Measurements from ENCODE around the gene TMEM238L.

The TMEM238L gene

DNA sequence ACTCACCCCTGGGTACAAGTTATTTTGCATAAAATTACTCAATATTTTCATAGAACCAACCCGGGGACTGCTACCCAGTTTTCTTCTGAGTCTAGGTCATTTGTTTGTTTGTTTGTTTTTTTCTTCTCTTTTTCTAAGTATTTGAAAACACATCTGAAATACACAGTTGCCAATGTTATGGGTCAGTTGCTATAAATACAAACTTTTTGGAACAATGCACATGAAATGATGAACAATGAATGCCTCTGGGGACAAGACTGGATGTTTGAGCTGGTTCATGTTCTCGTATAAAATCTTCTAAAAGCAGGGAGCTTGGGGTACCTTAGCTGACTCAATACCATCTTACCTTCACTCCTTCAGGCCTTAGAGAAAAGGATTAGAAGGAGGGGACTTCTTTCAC, 30.5 kb downstream of the TMEM238L start:
- no peak for DNase-seq (ENCODE audit: low spot score)

DNA sequence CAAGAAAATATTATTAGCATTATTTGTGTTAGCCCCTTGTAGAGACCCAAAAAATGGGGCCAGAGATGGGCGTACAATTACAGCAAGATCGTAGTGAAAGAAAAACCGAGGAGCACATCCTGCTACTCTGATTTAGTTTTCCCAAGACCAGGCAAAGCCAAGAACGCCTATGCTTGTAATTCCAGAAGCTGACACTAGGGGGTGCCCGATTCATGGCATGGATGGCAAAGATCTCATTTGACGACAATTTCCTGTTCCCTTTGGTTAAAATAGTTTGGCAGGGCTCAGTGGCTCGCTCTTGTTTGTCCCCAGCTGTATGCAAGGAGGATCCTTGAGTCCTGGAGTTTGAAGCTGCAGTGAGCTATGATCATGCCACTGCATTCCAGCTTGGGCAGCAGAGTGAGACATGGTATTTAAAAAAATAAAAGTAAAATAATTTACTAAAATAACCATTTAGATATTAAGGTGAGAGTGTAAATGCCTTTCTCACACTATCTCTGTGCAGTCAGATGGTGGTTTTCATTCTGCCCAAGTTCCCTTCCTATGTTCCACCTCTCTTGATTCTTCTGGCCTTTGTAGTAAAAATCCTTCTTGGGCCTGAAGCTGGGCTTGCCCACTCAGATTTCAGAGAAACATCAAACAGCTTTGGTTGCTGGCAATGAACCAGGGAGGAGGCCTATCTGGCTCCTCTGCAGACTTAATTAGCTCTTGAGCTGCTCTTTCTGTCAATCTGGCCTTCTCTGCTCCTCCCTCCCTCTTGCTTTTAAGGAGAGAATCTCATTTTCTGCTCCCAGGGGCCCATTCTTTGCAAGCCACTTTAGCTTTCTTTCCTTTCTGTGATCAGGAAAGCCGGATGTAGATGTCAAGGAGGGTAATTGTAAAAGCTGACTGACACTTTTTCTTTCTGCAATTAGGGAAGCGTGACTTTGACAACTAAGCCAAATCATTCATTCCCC, 31.2 kb downstream of the TMEM238L start:
- DNase-seq (ENCODE audit: low spot score), result peak; percentile 19

DNA sequence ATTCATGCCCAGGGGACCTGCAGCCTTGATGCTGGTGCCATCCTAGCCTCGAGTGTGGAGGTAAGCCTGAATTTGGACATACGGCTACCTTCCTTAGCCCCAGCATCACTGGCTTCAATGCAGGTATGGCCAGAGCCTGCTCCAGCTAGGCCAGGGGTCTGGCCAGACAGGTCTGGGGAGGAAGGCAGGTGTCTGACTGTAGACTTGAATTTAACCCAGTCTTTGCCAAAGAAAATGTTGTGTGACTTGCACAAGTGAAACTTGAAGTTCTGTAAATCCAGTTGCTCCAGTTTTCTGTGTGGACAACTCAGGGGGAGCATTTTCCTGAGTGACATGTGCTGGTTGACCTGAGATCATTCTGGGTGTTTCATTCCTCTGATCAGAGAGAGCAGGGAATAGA, 32.8 kb downstream of the TMEM238L start:
- DNase-seq (ENCODE audit: low spot score), result no peak

GRCh38 chr17:10769840-10770239, 34.1 kb downstream of the TMEM238L start:
- DNase-seq (ENCODE audit: low spot score), result no peak

- DNase-seq (ENCODE audit: low spot score), result no peak
Observed at GRCh38 chr17:10768750-10769251, 35.1 kb downstream of the TMEM238L start.

DNA sequence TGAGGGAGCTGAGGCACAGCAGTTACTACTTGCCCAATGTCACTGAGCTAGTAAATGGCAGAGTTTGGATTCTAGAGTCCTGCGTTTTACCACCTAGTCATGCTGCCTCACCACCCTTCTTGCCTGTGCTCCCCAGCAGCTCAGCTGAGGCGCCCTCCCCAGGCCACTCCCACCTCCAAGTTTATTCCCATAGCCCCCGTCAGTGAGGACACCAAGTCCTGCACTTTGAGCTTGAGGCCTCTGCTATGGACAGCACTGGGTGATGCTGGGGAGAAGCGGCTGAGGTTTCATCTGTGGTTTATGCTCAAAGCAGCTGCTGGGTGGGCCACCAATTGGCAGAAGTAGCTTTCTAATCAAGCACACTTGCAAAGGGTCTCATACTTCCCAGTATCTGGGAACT, 36.7 kb downstream of the TMEM238L start:
- no peak for DNase-seq (ENCODE audit: low spot score)

- DNase-seq (ENCODE audit: low spot score), result no peak
Observed at GRCh38 chr17:10762037-10762436, 41.9 kb downstream of the TMEM238L start.

DNA sequence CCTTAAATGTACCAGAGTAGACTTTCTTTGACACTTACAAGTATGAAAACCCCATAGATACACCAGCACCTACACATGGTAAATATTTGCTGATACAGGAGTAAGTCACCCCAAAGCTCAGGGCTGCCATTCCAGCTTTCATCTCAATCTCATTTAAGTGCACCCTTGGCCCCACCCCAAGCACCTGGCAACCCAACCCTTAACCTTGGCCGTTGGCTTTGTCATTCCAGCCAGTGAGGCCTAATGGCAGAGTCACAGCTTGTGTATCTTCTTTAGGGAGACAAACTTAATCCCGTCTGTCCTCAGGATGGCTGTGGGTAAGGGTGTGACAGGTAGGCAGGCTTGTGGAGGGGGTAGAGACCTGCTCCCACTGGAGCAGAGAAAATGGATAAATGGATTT, 42.6 kb downstream of the TMEM238L start:
- no peak for DNase-seq (ENCODE audit: low spot score)

DNA sequence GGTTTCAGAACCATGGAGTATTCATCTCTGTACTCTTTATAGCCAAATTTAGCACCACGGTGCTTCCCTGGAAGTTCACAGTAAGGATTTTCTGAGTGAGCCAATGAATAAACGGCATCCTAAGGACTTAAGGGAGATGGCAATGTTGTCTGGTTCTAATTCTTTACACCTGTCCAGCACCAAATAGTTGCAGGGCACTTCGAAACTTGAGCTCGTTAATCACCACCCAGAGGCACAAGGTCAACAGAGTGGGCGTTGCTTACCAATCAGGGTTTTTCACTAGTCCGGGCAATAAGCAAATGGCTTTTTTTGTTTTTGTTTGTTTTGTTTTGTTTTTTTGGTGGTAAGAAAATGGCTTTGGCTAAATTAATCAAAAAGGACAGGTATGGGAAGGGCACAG, 45.8 kb downstream of the TMEM238L start:
- DNase-seq (ENCODE audit: low spot score), result no peak

DNA sequence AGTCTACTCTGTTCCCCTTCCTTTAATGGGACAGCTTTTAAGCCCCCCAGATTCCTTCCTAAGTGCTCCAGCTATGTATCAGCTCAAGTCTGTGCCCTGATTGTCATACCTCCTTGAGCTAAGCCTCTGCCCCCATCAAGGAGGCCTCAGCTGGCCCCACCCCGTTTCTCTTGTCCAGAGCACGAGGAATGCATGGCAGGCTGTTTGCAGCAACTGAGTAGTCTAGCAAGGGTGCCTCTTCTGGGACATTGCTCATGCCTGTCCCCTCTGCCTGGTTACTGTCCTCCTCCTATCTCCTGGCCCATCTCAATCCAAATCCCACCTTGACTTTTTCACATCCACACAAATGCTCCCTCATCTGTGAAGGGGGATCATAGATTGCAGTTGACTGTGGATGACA, 46.3 kb downstream of the TMEM238L start:
- DNase-seq (ENCODE audit: low spot score), result no peak

- DNase-seq (ENCODE audit: low spot score), result no peak
Observed at GRCh38 chr17:10757067-10757466, 46.8 kb downstream of the TMEM238L start.

- DNase-seq (ENCODE audit: low spot score), result no peak
Observed at GRCh38 chr17:10756619-10757018, 47.3 kb downstream of the TMEM238L start.

- DNase-seq (ENCODE audit: low spot score), result no peak
Observed at GRCh38 chr17:10756185-10756584, 47.7 kb downstream of the TMEM238L start.

- DNase-seq (ENCODE audit: low spot score), result no peak
Observed at GRCh38 chr17:10755592-10756127, 48.2 kb downstream of the TMEM238L start.

GRCh38 chr17:10754861-10755591, 48.9 kb downstream of the TMEM238L start:
- no peak for DNase-seq (ENCODE audit: low spot score)

- DNase-seq (ENCODE audit: low spot score), result peak; percentile 5
Observed at GRCh38 chr17:10754109-10754508, 49.8 kb downstream of the TMEM238L start.

DNA sequence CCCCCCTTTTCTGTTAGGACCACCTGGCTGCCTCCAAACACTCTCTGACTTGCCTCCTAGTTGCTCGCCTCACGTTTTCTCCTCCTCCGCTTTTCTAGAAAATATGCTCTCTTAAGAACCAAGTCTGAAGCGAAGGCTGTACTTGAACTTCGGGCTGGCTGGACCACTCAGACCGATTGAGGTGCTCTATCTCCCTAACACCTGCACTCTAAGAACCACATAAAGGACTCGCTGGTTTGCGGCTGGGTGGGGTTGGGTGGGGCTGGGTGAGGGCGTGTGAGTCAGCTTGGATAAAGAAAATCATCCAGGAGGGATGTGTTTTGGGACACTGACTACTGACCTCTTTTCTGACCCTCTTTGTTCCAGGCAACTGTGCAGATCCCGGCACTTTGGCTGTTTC, 51.2 kb downstream of the TMEM238L start:
- DNase-seq (ENCODE audit: low spot score), result no peak

DNA sequence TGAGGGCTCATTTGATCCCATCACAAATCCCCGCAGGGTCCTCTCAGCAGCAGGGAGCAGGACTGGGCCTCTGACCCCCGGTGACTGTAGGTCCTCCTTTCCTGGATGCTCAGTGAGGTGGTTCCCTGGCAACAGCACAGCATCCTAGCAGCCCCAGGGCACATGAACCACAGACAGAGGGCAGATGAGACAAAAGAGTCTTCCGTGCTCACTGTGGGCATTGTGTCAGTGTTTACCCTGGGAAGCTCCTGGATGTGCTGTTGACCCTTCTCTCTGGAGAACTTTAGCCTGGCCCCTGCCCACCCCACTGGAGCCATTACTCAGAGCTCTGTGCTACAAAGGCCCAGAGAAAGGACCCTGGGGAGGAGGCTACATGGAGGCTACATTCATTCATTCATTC, 52.3 kb downstream of the TMEM238L start:
- no peak for DNase-seq (ENCODE audit: low spot score)

GRCh38 chr17:10750210-10750609, 53.7 kb downstream of the TMEM238L start:
- no peak for DNase-seq (ENCODE audit: low spot score)

DNA sequence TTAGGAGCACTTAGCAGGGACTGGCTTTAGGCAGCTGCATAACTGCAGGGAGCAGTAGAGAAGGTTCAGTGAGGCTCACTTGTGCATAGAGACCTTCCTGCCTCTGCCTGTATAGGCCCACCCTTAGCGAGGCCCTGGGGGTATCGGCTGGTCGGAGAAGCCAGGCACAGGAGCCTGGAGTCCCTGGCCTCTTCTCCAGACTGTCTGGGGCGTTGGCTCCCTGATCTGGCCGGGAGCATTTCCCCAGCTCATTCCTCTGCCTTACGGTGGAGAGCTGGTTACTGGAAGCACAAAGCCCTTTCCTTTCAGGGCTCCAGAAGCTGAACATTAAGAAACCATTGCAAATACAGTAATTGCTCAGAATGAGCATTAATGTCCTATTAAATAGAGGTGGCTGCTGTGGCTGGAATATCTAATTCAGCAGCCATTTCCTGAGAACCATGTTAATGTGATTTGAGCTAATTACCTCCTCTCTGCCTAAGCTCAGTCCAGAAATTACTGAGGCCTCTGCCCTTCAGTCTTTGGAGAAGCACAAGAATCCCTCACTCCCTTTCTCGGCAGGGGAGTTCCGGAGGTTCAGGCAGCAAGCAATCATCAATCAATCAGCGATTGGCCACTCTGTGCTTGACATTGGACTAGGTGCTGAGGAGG, 55.2 kb downstream of the TMEM238L start:
- no peak for DNase-seq (ENCODE audit: low spot score)

DNA sequence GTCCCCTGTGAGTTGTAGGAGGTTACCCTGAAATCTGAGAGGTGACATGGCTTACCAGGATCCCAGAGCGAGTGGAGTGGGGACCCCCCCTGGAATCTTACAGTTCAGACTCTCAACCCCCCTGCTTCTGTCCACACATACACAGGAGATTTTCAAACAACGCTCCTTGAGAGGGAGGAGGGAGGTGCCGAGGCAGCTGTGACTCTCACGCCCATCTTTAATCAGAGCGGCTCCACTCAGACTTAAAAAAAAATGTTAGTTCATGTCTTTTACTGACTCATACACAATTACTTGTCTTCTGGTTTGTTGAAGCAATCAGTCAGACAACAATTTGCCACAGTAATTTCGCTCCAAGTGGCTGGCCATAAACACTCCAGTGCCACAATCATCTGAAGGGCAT, 58.7 kb downstream of the TMEM238L start:
- DNase-seq (ENCODE audit: low spot score), result no peak
